Gastrocnemius medialis (tissue), 4 donors: ENCODE measurements around the gene KLHL29.

ENCODE experiments used
- CTCF ChIP-seq, 5 experiments: fragments of 450-650 bp in 3 of 5; fragments of 200-600 bp in 2 of 5; sonication (generic) in 2 of 5; IDR thresholded peaks in 4 of 5; conservative IDR thresholded peaks in 1 of 5; 1 replicate in 4 of 5; 2 replicates in 1 of 5; pipeline ENCODE4 v1.5.1; 2016 to 2019; ENCODE audit warnings: antibody characterized with exemption in 5 of 5, mild to moderate bottlenecking in 3 of 5, moderate library complexity in 3 of 5
- POLR2A ChIP-seq, 2 donors: fragments of 450-650 bp; IDR thresholded peaks; one replicate each; pipeline ENCODE4 v1.6.1; 2017; ENCODE audit warnings: antibody characterized with exemption in 2 of 2, mild to moderate bottlenecking in 2 of 2, moderate library complexity in 2 of 2

- TF ChIP-seq CTCF (IDR thresholded peaks at IDR 0.05 in 4 of 5, conservative IDR thresholded peaks at IDR 0.05 in 1 of 5) = no peak
- TF ChIP-seq POLR2A (IDR thresholded peaks at IDR 0.05) = no peak
These were observed 236.6 kb downstream of the KLHL29 start for GRCh38 chr2:23621616-23622015.
